Measurements from ENCODE around the gene ADI1. TPM values are rescaled to one million over a fixed set of nuclear protein-coding genes. Genes with fewer than 3 reads are reported as not detected.

The ADI1 gene
- polyA plus RNA-seq, 1 experiment, result 53.3 TPM

DNA sequence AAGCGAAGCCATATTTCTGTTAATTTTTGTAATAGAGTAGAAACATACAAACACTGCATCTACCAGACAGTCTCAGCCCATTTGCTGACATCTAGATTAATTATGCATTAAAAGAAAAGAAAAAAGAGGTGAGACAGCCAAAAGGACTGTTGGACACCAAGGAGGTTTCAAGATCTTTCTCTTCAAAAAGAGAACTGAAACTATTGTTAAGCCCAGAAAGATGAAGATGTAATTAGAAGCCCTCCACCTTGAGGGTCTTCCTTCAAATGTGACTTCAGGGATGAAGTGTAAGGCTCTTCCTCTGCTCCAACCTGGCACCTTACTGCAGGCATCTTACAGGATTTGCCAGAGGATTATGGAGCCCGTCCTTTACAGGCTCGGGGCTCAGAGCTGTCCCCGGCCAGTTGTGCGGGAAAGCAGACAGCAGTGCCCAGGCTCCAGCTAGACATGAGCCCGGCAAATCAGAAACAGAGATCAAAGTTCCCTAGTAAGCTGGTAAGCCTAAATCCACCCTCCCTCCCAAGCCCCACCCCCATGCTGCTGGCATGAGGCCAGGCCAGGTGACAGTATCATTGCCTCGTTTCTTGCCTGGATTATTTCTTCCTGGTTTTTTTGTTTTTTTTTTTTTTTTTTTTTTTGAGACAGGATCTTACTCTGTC, 38.9 kb downstream of the ADI1 start:
- no peak for DNase-seq (ENCODE audit: low read depth)
- ChIA-PET CTCF (interaction anchor here (0.9 to 1.0 kb wide), 2 partner anchors 18 to 28 kb away, joined by 3 to 5 read pairs; no protein-coding TSS in a partner anchor), POLR2A (no interaction called here)
- TF ChIP-seq, protein P1, sequence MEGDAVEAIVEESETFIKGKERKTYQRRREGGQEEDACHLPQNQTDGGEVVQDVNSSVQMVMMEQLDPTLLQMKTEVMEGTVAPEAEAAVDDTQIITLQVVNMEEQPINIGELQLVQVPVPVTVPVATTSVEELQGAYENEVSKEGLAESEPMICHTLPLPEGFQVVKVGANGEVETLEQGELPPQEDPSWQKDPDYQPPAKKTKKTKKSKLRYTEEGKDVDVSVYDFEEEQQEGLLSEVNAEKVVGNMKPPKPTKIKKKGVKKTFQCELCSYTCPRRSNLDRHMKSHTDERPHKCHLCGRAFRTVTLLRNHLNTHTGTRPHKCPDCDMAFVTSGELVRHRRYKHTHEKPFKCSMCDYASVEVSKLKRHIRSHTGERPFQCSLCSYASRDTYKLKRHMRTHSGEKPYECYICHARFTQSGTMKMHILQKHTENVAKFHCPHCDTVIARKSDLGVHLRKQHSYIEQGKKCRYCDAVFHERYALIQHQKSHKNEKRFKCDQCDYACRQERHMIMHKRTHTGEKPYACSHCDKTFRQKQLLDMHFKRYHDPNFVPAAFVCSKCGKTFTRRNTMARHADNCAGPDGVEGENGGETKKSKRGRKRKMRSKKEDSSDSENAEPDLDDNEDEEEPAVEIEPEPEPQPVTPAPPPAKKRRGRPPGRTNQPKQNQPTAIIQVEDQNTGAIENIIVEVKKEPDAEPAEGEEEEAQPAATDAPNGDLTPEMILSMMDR (IDR thresholded peaks at IDR 0.05; ENCODE audit: insufficient read depth, low read depth, low read length), result no peak
- H3K4me3 ChIP-seq (ENCODE audit: low read depth, low read length), result no peak overlapping the region
- peaks cover 15% of the 10 kb centered on the region for H3K36me3 ChIP-seq (ENCODE audit: control insufficient read depth, insufficient read depth, low read length)
- H3K27me3 ChIP-seq (ENCODE audit: control insufficient read depth, insufficient read depth, low read length), result no peaks in the 10 kb centered on the region

DNA sequence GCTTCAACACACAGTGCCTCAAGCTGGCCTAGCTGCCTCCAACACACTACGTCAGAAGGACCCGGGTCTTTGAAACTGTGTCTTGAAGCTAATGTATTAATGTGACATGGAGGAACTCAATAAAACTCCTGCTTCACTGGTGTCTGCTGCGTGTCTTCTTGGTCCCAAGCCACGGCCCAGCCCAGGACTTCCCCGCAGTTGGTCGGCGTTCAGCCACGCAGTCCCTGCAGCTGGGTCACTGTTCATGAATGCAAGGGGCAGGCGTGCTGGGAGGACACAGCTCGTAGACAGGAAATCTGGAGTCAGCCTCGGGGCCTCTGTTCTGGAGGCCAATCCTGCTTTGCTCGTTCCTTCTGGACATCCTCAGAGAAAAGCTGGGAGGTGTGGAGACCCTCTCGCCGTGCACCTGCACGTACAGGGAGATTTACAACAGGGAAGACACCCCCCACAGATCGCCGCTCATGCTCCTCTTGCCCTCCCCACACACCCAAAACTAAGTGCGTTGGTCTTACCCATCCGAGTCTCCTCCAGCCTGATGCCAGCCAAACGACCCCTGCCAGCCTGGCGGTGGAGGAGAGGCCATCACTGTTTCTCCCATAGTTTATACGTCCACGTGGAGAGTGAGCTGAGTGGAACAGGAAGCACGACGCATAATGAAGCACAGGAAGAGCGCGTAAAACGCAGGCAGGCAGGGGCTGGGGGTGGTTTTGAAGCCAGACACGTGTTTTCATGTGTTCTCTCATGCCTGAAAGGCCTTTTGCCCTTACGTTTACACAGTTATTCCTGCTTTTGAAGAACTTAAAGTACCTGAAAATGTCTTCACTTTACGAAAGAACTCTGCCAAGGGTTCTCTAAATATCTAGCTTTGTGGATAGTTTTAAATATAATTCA, 39.7 kb downstream of the ADI1 start:
- TF ChIP-seq, protein P1 (IDR thresholded peaks at IDR 0.05; ENCODE audit: insufficient read depth, low read depth, low read length), result no peak
- no peak overlapping the region for H3K4me3 ChIP-seq (ENCODE audit: low read depth, low read length)
- POLR2A ChIA-PET, result no interaction called here
- H3K36me3 ChIP-seq (ENCODE audit: control insufficient read depth, insufficient read depth, low read length), result peaks cover 15% of the 10 kb centered on the region
- CTCF ChIA-PET, result no interaction called here
- H3K27me3 ChIP-seq (ENCODE audit: control insufficient read depth, insufficient read depth, low read length), result no peaks in the 10 kb centered on the region
- no peak for DNase-seq (ENCODE audit: low read depth)

DNA sequence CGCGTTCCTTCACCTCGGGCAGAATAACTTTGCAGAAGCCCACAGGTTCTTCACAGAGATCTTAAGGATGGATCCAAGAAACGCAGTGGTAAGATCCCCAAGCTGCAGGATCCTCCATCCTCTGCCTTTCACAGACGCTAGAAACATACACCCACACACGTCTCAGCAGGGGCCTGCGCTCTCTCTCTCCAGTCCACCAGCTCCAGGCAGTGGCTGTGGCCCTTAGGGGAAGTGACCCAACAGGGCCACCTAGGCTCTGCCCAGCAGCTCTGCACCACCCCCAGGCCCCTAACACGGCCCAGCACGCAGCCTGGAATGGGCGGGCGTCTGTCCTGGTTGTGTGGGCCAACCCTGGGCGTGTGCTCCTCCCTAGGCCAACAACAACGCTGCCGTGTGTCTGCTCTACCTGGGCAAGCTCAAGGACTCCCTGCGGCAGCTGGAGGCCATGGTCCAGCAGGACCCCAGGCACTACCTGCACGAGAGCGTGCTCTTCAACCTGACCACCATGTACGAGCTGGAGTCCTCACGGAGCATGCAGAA, 40.4 kb downstream of the ADI1 start:
- Histone ChIP-seq H3K4me3 (ENCODE audit: low read depth, low read length) (no peak overlapping the region), H3K36me3 (ENCODE audit: control insufficient read depth, insufficient read depth, low read length) (peaks cover 14% of the 10 kb centered on the region), H3K27me3 (ENCODE audit: control insufficient read depth, insufficient read depth, low read length) (no peaks in the 10 kb centered on the region)
- POLR2A ChIA-PET, result no interaction called here
- CTCF ChIA-PET, result no interaction called here
- TF ChIP-seq, protein P1 (IDR thresholded peaks at IDR 0.05; ENCODE audit: insufficient read depth, low read depth, low read length), result no peak
- no peak for DNase-seq (ENCODE audit: low read depth)

DNA sequence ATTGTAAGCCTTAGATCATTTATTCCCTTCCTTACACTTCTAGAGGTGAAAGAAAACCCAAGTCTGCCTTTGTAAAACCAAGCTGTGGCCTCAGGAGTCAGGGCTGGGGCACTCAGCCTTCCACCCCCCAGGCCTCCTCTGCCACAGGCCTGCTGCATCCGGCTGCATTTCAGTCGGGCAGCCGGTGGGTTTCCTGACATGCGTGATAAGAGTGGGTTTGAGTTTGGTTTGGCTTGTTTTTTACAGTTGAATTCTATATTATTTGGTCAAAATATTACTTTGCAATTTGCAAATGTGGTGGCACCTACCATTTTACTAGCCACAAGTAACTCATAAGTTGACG, 42.4 kb downstream of the ADI1 start:
- no peaks in the 10 kb centered on the region for H3K27me3 ChIP-seq (ENCODE audit: control insufficient read depth, insufficient read depth, low read length)
- TF ChIP-seq, protein P1 (IDR thresholded peaks at IDR 0.05; ENCODE audit: insufficient read depth, low read depth, low read length), result no peak
- CTCF ChIA-PET, result interaction anchor here (1.6 to 1.7 kb wide), 2 partner anchors 15 to 28 kb away, joined by 4 to 6 read pairs; no protein-coding TSS in a partner anchor
- H3K36me3 ChIP-seq (ENCODE audit: control insufficient read depth, insufficient read depth, low read length), result peaks cover 19% of the 10 kb centered on the region
- POLR2A ChIA-PET, result no interaction called here
- DNase-seq (ENCODE audit: low read depth), result no peak
- H3K4me3 ChIP-seq (ENCODE audit: low read depth, low read length), result no peak overlapping the region

Measured in BJ (cell line).